HG03066 (cell line): ENCODE data around the gene TPSAB1.
"Not testable (repeated sequence)": the region's sequence is repeated elsewhere in the genome, so short reads cannot be mapped to it uniquely, and the experiment has no call there.

ENCODE experiments used
- ATAC-seq: cut with Tn5 transposase; IDR thresholded peaks from one replicate; pipeline ENCODE4 v1.9.1; 2021; ENCODE audit warnings: low read depth; ENCODE audit not compliant: unreplicated experiment

The TPSAB1 gene

DNA sequence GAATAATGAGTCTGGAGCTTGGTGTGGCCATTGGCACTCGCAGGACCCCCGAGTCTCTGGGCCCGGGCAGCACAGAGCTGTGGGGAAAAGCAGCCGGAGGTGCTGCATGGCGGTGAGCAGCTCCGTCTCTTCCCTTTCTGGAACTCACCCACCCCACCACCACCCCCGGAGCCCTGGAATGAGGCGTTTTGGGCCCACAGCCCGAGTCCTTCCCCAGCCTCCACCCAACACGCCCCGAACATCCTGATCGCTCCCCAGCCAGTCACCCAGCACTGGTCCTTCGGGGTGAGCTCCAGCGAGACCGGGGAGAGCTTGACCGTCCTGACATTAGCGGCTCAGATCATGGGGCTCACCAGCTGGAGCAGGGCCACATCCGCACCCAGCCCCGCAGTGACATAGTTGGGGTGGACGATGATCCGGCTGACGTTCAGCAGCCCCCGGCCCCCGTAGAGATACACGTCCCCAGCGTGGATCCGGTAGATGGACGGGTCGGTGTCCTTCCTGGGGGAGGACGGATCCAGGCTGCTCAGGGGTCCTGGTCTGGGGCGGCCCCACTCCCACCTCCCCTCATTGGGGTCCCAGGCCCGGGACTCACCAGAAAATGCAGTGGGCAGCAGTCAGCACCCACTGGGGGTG lies 21.8 kb downstream of the TPSAB1 start:
- ATAC-seq = no peak

DNA sequence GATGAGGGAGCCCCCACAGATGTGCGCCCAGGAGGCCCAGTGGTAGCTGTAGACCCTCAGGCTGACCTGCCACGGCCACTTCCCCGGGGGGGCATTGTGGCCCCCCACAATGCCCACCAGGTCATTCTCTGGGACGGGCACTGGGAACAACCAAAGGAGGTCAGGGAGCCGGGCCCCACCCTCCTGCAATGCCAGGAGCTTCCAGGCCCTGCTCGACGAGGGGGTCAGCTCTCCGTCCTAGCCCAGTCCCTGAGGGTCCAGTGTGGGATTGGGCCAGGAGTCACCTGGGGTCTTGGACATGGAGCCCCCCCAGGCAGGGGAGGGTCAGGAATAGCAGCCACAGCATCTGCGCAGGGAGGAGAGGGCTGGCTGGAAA lies 22.3 kb downstream of the TPSAB1 start:
- no peak for ATAC-seq

- ATAC-seq = no peak
These were observed 23.3 kb downstream of the TPSAB1 start for GRCh38 chr16:1263591-1264344.

DNA sequence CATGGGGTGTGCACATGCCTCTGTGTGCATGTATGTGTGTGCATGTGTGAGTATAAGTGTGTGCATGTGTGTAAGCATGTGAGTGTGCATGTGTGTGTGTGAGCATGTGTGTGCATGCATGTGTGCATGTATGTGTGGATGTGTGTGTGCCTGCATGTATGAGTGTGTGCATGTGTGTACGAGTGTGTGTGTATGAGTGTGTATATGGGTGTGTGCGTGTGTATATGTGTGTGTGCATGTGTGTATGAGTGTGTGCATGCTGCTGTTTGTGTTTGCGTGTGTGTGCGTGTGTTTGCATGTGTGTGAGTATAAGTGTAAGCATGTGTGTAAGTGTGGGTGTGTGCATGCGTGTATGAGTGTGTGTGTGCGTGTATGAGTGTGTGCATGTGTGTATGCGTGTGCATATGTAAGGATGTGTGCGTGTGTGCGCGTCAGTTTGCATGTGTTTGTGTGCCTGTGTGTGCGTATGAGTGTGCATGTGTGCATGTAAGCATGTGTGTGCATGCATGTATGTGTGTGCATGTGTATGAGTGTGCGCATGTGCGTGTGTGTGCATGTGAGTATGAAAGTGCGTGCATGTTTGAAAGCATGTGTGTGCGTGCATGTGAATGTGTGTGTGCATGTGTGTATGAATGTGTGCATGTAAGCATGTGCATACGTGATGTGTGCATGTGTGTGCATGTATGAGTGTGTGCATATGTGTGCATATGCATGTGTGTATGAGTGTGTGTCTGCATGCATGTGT lies 24.0 kb downstream of the TPSAB1 start:
- ATAC-seq = no peak

DNA sequence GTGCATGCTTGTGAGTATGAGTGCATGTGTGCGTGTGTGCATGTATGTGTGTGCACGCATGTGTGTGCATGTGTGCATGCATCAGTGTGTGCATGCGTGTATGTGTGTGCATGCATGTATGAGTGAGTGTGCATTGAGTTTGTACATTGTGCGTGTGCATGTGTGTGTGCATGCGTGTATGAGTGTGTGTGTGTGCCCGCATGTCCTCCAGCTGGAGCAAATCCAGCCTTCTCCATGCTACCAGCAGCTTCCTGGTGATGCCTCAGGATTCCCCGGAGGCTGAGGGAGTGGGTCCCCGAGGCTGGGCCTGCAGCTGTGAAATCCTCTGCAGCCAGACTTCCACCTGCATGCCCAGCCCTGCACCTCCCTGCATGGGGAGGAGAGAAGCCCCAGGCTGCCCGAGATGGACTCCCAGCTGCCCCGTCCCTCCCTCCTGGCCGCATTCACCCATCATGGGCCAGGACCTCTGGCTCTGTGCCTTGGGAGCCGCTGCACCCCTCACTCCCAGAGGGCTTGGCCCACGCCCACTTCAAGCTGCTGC lies 24.7 kb downstream of the TPSAB1 start:
- ATAC-seq = no peak

- no peak for ATAC-seq
These were observed 25.3 kb downstream of the TPSAB1 start for GRCh38 chr16:1265826-1266225.

GRCh38 chr16:1269418-1269817 lies 28.9 kb downstream of the TPSAB1 start:
- ATAC-seq = not testable (repeated sequence)

GRCh38 chr16:1271380-1271723 lies 30.8 kb downstream of the TPSAB1 start:
- ATAC-seq = no peak

DNA sequence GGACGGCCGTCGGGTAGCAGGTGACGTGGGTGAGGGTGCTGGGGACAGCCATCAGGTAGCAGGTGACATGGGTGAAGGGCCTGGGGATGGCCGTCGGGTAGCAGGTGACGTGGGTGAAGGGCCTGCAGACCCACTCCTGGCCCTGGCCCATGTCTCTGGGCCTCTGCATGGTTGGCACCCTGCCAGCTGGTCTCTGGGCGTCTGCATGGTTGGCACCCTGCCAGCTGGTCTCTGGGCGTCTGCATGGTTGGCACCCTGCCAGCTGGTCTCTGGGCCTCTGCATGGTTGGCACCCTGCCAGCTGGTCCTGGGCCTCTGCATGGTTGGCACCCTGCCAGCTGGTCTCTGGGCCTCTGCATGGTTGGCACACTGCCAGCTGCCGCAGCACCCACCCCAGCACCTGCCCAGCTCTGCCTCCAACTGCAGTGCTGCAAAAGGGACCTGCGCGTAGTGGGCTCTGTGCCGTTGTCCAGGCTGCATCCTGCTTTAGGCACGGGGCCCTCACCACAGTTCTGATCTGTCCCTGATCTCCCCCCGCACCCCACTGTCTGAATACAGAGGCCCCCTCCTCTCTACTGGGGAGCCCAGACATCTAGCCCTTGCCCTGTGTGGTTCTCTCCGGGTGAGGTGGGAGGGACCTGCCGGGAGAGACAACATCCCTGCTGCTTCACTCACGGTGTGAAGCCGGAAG lies 31.4 kb downstream of the TPSAB1 start:
- ATAC-seq = not testable (repeated sequence)

GRCh38 chr16:1272453-1273198 lies 32.1 kb downstream of the TPSAB1 start:
- no peak for ATAC-seq

DNA sequence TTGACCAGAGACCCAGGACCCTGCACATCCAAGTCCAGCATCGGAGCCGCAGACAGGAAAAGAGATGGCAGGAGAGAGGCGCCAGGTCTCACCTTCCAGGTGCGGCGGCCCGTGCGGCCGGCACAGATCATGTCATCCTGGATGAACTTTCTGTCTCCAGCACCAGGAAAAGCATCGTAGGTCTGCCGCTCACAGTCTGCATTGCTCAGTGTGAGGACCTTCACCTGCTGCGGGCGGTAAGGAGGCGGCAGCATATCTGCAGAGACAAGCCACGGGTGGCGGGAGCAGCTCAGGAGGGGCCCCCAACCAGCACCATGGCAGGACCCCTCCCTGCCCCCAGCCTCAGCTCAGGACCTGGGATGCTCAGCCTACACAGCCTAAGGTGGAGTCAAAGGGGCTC lies 33.3 kb downstream of the TPSAB1 start:
- no peak for ATAC-seq

DNA sequence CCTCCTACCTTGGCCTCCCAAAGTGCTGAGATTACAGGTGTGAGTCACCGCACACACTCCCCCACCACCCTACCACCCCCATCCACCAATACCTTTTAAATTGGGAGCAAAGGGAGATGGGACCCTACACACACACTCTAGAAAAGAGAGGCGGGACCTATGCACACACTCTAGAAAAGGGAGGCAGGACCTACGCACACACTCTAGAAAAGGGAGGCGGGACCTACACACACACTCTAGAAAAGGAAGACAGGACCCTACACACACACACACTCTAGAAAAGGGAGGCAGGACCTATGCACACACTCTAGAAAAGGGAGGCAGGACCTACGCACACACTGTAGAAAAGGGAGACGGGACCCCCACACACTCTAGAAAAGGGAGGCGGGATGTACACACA lies 34.3 kb downstream of the TPSAB1 start:
- ATAC-seq = no peak

- no peak for ATAC-seq
These were observed 35.5 kb downstream of the TPSAB1 start for GRCh38 chr16:1275791-1276579.

DNA sequence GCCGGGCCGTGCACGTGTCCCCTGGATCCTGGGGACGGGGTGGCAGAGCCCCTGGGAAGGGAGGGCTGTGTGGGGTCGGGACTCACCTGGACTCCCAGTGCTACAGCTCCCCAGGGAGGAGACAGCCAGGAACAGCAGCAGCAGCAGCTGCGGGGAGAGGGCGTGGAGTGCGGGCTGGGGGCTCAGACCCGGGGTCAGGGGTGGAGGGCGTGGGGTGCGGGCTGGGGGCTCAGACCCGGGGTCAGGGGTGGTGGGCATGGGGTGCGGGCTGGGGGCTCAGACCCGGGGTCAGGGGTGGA lies 36.0 kb downstream of the TPSAB1 start:
- no peak for ATAC-seq

- ATAC-seq = no peak
These were observed 36.7 kb downstream of the TPSAB1 start for GRCh38 chr16:1277151-1277598.

GRCh38 chr16:1277617-1278282 lies 37.2 kb downstream of the TPSAB1 start:
- no peak for ATAC-seq

- no peak for ATAC-seq
These were observed 38.0 kb downstream of the TPSAB1 start for GRCh38 chr16:1278477-1278876.

DNA sequence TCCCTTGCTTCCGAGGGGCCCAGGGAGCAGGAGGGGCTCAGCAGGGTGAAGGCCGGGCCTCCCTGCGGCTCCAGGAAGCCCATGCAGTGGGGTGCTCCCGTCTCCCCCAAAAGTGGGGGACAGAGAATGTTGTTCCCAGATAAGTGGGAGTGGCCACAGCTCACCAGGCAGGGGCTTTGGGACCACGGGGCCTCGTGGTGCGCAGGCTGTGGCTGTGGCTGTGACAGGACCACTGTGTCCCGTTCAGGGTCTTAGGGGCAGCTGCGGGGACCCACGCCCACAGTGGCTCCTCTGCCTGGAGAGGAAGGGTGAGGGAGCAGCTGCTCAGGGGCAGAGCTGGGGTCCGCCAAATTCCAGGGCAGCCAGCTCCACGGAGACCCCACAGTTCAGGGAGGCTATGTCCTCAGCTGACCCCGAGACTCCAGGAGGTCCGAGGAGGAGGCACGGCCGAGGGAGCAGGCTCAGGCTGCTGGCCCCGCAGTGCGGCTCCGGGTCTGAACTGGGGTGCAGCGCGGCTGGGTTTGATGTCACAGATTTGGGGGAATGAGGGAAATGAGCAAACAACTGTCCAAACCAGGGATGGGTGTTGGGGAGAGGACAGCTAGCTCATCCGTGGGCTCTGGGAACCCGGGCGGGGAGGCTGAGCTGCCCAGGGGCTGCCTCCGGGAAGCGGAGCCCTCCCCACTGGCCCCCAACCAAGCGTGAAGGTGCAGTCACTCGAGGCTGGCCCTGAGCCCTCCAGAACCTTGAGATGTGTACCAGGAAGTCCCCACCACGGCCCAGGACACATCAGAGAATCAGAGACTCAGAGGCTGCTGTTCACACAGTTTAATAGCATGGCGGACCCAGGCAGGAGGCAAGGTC lies 38.8 kb downstream of the TPSAB1 start:
- ATAC-seq = no peak
